GM19099 (cell line): ENCODE results near the gene RAB3C.

Source experiments
- POLR2A ChIP-seq: IDR thresholded peaks from 3 replicates; pipeline ENCODE4 v1.6.1; 2011; ENCODE audit warnings: low read depth; ENCODE audit not compliant: insufficient read length; ENCODE audit errors: extremely low read depth

Gene RAB3C

DNA sequence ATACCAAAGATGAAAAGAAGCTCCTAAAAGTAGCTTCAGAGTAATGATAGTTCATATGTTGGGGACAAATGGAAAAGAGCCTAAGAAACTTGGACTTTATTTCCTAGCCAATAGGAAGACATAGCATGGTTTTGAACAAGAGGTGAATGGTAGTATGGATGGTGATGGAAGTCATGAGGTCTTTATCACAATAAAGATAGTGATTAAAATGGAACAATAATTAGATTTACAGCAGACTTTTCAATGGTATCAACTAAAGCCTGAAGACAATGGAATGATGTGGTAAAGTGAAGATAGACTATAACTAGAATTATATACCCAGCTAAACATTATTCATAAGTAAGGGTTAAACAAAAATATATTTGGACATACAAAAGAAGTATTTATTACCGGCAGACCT is 131.2 kb downstream of the RAB3C start:
- TF ChIP-seq POLR2A: no peak

DNA sequence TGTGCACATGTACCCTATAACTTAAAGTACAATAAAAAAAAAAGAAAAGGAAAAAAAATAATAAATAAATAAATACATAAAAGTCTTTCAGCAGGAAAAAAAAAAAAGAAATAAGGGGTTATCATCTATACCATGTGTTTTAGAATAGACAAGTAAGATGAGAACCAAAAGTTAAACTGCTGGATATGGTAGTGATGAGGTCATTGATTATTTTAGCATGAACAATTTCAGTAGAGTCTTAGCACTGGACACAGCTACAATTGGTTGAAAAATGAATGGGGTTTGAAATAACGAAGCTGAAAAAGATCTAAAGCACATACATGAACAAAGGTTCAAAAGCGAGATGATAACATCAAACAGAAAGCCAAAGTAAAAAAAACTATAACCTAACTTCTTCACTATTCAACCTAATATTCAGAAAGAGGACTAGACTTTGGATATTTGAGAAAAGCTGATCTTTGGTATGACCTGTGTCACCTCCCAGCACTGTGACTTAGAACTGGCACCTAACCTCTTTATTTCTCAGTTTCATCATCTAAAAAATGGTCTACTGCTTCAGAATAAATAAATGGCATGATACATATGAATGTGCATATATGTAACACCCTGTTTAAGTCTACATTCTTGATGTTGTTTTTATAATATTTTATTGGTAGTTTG is 133.3 kb downstream of the RAB3C start:
- no peak for TF ChIP-seq POLR2A

DNA sequence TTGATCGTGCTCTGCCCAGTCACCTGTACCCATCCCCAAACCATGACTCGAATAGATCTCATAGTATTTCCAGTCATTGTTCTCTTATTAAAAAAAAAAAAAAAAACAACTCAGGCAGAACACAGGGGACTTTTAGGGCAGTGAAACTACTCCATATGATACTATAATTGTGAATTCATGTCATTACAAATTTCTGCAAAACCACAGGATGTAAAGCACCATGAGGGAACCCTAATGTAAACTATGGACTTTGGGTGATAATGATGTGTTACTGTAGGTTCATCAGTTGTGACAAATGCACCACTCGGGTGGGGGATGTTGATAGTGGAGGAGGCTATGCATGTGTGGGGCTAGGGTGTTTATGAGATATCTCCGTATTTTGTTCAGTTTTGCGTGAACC is 133.8 kb downstream of the RAB3C start:
- TF ChIP-seq POLR2A: no peak

DNA sequence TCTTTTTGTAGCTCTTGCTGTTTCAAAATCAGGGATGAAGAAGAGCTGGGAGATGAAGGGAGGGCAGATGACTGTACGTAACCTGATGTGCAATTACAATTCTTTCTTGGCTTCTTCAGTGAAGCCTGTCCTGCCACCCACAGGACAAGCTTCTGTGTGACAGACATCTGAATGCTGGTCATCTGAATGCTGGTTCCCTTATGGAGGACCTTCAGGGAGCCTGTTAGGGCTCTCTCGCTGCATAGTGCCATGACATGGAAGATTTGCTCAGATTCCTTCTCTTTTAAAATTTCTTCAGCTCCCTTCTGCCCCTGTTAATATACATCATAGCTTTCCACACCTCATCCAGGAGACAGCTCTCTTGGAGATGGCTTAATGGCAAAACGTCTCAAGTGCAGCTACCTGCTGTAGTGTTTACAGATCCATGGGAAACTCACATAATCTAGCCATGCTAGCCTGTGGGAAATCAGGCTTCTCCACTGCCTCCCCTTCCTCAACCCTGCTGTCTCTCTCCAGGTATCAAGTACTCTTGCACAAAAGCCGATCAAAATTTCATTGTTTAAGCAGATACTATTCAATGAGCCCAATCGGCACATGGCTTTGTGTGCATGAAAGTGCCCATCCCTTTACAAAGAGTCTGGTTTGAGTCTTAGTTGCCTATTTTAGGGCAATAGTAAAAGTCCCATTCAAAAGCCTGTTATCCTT is 134.6 kb downstream of the RAB3C start:
- no peak for TF ChIP-seq POLR2A

DNA sequence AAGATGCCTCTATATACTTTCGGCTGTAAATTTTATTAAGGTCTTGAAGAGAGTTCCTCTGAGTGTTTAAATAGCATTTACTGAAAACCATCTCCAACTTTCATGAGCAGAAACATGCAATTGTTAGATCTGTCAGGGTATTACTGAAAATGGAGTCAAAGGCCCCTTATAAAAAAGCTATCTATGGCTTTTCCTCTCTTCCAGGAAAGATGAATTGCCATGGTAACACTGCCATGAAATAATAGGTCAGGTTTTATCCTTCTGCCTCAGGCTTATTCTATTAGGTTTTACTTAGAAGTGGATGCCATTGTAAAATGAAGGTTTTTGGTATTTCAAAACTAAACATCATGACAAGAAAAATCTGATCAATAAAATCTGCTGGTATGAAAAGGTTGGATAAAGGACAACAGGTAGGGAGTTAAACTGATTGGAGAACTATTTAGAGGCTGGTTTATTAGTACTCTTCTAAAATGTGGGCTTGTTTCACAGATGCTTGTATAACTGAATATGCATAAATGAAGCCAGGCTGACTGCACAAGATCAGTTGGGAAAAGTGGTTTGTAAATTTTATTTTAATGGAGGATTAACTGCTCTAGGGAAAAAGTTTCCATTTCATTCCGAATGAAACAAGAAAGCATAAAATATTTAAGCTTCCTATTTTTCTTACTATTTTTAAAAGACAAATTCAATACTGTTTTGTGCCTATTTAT is 135.5 kb downstream of the RAB3C start:
- TF ChIP-seq POLR2A: no peak

DNA sequence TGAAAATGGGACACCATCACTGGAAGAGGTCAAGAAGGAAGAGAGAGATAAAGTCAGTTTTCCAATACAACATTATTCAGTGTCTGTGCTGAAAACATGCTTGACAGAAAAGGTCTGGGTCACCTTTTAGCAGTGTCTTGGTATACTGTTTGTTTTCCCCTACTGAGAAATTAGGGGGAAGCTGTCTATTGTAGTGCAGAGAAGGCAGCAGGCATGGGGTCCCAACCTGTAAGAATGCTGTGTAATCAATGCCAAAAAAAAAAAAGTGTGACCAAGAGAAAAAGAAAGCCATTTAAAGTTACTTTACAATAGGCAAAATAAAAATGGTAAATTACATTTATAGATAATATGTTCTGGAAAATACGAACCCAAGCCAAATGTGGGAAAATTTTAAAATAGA is 139.3 kb downstream of the RAB3C start:
- TF ChIP-seq POLR2A: no peak

DNA sequence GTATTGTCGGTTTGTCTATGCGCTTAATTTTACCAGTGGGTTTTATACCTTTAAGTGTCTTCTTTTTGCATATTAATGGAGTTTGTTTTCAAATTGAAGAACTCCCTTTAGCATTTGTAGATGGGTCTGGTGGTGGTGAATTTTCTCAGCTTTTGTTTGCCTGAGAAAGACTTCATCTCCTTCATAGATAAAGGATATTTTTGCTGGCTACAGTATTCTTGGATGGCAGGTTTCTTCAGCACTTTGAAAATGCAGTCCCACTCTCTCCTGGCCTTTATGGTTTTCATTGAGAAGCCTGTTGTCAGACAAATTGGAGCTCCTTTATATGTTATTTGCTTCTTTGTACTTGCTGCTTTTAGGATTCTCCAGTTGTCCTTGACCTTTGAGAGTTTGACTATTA is 142.1 kb downstream of the RAB3C start:
- TF ChIP-seq POLR2A: no peak

DNA sequence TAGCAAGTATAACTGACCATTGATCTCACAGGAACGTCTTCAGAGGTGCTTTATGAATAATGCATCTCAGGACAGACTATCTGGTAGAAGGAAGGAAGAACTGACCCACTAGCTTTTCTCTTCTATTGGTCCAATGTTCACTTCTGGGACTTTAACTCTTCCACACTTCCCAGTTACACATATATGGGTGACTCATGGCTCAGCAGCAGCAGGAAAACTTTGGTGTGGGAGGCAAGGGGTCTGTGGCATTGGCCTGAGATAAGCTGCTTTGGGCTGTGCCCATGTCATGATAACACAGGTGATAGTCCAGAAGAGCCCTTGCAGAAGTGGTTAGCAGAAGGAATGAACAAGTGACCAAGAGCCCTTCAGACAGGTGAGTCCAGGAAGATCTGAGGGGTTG is 148.8 kb downstream of the RAB3C start:
- no peak for TF ChIP-seq POLR2A

DNA sequence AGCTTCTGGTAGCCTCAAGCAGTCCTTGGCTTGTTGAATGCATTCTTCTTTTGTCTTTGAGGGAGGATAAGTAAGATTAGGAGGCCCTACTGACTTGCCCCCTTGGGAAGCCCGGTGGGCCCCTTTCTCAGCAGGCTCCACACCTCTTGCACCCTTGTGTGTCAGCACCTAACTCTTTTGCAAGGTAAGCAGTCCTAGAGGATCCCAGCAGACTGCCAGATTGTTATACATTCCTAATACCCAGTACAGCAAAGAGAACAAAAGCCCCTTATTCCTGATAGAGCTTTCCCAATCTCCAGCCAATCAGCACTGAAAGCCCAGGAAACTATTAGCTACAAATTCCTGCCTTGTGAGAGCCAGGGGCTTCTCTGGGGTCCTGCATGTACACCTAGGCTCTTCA is 152.8 kb downstream of the RAB3C start:
- TF ChIP-seq POLR2A: no peak

DNA sequence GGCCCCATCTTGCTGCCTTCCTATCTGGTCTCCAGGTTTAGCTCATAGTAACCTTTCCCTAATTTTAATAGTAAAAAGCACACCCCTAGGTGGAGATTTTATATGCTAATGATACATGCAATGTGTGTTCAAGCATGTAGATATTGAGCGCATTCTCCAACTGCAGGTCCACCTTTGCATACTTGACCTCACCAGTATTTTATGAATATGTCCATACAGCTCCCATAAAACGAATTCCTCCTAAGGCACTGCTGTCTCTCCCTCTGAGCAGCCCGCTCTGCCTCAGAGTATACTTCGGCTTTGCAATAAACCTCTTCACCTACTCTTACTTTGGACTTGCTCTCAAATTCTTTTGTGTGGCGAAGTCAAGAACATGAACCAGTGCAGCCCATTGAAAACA is 153.3 kb downstream of the RAB3C start:
- TF ChIP-seq POLR2A: no peak

DNA sequence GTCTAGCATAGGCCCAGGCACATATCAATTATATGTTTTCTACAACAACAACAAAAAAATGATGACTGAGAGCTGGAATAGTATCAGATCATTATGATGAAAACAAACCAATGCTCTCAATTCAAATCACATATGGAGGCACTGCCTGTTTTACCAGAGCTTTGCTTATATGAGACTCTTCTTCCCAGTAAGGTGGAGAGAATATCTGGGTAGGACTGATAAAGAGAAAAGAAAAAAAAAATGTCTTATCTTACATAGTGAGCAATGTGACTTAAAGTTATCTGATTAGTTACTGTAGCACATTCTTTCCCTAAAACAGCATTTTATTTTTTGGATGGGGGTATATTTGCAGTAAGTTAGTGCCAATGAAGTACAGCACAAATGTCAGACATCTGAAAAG is 154.8 kb downstream of the RAB3C start:
- TF ChIP-seq POLR2A: no peak

DNA sequence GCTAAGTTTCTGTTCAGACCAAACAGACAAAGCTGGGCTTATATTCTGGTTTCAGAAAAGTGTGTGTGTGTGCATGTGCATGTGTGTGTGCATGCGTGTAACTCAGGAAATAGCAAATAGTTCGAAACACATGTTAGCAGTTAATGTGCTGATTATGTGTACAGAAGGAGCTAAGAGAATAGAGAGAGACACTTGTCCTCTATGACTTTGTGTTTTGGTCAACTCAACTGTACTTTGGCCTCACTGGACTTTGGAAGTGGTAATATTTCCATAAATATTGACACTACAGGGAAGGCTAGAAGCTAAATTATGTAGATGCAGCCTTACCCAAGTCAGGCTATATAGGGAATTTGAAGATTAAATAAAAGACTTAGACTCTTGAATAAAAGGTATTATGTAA is 155.5 kb downstream of the RAB3C start:
- no peak for TF ChIP-seq POLR2A

DNA sequence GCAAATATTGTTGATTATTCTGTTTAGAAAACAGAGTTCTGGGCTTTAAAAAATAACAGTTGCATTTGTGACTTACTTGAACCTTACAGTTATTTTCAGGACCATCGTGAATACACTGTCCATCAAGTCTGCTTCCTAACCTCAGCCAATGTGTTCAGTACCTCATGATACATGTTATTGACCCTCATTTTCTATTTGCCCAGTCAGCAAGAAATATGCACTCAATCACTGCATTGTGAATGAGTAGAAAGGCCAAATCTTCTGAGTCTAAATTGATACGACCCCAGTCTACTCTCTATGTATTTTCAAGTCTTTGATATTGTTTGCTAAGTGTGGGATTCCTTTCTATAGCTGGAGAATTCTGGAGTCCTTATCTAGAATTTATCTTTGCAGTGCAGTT is 156.2 kb downstream of the RAB3C start:
- no peak for TF ChIP-seq POLR2A

DNA sequence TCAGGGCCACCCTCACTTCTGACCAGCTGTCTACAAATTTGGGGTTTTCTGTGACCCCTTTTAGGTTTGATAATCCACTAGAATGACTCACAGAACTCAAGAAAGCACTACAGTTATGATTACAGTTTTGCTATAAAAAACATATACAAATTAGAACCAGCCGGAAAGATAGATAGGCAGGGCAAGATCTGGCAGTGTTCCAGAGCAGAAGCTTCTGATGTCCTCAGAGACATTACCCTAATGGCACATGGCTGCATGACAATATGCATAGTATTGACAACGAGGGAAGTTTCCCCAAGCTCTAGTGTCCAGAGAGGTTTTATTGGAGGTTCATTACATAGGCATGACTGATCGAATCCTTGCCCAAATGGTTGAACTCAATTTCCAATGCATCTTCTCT is 158.1 kb downstream of the RAB3C start:
- TF ChIP-seq POLR2A: no peak

DNA sequence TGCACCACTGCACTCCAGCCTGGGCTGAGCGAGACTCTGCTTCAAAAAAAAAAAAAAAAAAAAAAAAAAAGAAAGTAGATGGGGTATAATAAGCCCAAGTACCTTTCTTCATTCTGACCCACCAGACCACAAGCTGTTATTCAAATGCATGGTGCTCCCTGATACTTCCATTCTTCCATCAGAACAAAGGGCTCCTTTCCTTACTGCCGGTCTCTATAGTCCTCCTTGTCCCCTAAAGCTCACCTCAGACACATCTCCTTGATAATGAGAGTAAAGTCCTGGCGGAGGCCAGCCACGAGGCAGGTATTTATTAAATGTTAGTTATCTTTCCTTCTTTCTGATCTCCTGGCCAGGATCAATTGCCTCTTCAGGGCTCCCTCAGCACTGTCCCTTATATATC is 162.5 kb downstream of the RAB3C start:
- TF ChIP-seq POLR2A: no peak

DNA sequence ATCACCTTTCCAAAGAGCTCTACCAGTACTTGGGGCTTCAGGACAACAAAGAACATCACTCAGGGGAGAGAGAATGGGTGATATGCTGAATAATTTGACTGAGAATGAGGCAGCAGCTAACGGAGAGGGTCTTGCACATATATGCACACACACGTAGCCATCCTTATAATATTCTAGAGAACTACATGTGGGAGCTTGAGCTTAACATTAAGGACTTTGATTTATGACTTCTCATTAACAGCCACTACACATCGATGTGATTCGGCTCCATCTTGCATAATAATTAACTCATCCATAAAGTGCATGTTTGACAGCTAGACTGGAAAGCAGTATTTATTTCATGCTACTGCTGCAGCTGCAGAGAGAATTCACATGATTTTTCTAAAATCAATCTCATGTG is 163.4 kb downstream of the RAB3C start:
- TF ChIP-seq POLR2A: no peak
